Coronary artery (tissue), 2 donors: Measurements from ENCODE around the gene HFM1.
"Not testable (repeated sequence)": the region's sequence is repeated elsewhere in the genome, so short reads cannot be mapped to it uniquely, and the experiment has no call there.

Experiments used
- DNase-seq: peaks from one replicate; pipeline ENCODE4 v3.0.0-alpha.2; 2017; ENCODE audit warnings: low spot score
- H3K27ac ChIP-seq, 2 donors: fragments of 200-600 bp; sonication (generic); one replicate each; pipeline ENCODE4 v1.5.1; 2016 to 2019
- H3K4me3 ChIP-seq: fragments of 200-600 bp; sonication (generic); 2 replicates; pipeline ENCODE4 v1.5.1; 2016; ENCODE audit warnings: mild to moderate bottlenecking, moderate library complexity
- TF ChIP-seq, protein P1 (sequence below): fragments of 200-600 bp; sonication (generic); IDR thresholded peaks from one replicate; pipeline ENCODE4 v1.5.1; 2019; ENCODE audit warnings: antibody characterized with exemption

HFM1 gene

DNA sequence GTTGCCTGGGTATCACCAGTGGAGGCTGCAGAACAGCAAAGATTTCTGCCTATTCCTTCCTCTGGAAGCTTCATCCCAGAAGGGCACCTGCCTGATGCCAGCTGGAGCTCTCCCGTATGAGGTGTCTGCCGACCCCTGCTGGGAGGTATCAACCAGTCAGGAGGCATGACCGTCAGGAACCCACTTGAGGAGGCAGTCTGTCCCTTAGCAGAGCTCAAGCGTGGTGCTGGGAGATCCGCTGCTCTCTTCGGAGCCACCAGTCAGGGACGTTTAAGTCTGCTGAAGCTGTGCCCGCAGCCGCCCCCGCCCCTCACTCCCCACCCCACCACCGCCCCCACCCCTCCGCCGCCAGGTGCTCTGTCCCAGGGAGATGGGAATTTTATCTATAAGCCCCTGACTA is 23.1 kb upstream of the HFM1 start:
- H3K27ac ChIP-seq: no peak overlapping the region
- H3K4me3 ChIP-seq: no peak overlapping the region
- DNase-seq: no peak
- TF ChIP-seq, protein P1, sequence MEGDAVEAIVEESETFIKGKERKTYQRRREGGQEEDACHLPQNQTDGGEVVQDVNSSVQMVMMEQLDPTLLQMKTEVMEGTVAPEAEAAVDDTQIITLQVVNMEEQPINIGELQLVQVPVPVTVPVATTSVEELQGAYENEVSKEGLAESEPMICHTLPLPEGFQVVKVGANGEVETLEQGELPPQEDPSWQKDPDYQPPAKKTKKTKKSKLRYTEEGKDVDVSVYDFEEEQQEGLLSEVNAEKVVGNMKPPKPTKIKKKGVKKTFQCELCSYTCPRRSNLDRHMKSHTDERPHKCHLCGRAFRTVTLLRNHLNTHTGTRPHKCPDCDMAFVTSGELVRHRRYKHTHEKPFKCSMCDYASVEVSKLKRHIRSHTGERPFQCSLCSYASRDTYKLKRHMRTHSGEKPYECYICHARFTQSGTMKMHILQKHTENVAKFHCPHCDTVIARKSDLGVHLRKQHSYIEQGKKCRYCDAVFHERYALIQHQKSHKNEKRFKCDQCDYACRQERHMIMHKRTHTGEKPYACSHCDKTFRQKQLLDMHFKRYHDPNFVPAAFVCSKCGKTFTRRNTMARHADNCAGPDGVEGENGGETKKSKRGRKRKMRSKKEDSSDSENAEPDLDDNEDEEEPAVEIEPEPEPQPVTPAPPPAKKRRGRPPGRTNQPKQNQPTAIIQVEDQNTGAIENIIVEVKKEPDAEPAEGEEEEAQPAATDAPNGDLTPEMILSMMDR: no peak

DNA sequence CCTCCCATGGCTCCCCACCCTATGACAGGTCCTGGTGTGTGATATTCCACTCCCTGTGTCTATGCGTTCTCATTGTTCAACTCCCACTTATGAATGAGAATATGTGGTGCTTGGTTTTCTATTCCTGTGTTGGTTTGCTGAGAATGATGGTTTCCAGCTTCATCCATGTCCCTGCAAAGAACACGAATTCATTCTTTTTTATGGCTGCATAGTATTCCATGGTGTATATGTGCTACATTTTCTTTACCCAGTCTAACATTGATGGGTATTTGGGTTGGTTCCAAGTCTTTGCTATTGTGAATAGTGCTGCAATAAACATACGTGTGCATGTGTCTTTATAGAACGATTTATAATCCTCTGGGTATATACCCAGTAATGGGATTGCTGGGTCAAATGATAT is 17.9 kb upstream of the HFM1 start:
- H3K4me3 ChIP-seq, DNase-seq, H3K27ac ChIP-seq: not testable (repeated sequence)

DNA sequence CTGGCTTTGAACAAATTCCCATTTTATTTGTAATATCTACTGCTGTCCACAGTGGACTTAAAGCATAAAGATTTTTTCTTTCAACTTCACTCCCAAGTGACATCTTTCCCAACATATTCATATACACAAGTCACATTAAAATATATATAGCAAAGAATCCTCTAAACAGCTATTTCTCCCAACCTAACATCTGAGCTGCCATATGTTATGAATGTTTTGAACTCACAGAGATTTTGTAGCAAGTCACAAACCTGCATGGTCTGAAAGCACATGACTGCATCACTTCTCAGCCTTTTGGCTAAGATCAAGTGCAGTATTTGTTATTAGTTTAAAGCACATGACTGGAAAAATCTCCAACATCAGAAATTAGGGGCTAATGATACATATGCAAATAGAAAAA is 7.7 kb upstream of the HFM1 start:
- no peak overlapping the region for H3K4me3 ChIP-seq
- no peak for DNase-seq
- TF ChIP-seq, protein P1: no peak
- H3K27ac ChIP-seq: no peak overlapping the region

DNA sequence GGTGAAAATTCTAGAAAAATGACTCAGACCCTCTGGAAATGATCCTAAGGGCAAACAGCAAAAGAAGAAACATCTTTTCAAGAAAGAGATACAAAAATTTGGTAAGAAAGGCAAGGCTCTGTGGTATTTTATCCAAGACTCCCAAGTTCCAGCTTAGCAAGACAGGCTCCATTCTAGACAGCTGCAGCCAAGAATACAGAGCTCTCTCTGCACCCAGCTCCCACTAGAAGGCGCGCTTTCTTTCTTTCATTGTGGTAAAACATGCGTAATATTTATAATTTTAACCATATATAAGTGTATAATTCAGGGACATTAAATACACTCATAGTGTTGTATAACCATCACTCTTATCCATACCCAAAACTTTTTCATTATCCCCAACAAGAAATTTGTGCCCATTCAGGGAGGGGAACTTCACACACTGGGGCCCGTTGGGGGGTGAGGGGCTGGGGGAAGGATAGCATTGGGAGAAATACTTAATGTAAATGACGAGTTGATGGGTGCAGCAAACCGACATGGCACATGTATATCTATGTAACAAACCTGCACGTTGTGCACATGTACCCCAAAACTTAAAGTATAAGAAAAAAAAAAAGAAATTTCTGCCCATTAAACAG is 2.2 kb upstream of the HFM1 start:
- TF ChIP-seq, protein P1: no peak
- H3K27ac ChIP-seq: no peak overlapping the region
- no peak overlapping the region for H3K4me3 ChIP-seq
- DNase-seq: no peak

DNA sequence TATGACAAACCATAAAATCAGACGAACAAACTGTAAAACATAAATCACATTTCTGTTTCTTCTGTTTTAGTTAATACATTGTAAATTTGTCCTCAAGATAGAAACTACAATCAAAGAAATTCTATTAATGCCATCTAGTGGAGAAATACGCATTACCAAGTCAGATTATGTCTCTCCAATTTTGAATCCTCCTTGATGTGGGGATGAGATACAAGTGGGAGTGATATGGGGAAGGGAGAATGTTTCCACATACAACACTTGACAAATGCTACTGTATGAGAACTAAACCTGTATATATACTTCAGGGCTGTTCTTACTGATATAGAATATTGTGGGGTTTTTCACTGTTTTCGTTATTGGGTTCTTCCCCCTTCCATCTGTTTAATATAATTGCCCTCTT is 2.6 kb downstream of the HFM1 start:
- no peak overlapping the region for H3K27ac ChIP-seq
- no peak for DNase-seq
- no peak overlapping the region for H3K4me3 ChIP-seq
- TF ChIP-seq, protein P1: no peak

DNA sequence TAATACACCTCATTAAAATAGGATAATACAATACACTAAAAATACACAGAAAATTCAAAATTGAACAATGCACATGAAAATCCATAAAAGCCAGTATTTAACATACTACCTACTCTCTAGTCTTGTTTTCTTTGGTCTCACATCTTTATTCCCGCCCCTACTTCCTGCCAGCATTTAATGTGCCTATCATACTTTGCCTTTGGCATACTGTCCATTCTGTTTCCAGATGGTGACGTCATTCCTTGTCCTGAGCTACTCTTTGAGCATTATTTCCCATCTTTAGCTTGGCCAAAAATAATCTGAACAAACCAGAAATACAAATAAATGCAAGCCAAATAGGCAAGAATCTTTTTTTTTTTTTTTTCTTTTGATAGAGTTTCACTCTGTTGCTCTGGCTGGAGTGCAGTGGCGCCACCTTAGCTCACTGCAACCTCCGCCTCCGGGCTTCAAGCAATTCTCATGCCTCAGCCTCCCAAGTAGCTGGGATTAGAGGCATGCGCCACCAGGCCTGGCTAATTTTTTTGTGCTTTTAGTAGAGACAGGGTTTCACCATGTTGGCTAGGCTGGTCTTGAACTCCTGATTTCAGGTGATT is 4.4 kb downstream of the HFM1 start:
- H3K4me3 ChIP-seq: no peak overlapping the region
- no peak for DNase-seq
- no peak overlapping the region for H3K27ac ChIP-seq
- TF ChIP-seq, protein P1: no peak

DNA sequence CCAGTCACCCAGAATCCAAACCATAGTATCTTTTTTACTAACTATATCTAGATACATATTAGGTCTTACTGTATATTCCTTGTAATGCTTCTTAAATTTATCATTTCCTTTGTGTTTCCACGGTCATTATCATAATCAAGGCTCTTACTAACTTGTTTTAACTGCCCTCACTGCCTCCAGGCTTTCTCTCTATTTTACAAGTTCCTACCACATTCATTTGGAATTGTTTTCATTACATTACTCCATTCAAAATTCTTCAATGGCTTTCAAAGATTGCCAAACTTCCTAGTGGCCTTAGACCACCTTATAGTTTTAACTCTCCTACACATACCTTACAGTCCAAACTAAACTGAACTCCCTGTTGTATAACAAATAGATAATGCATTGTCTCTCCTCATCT is 6.3 kb downstream of the HFM1 start:
- Histone ChIP-seq H3K4me3 (no peak overlapping the region), H3K27ac (no peak overlapping the region)
- TF ChIP-seq, protein P1: no peak
- no peak for DNase-seq
